SH-SY5Y (cell line): ENCODE results near the gene LIFR.

Source experiments
- GATA2 ChIP-seq: IDR thresholded peaks from 2 replicates; pipeline ENCODE4 v1.6.1; 2011; ENCODE audit warnings: mild to moderate bottlenecking, low read depth, low read length
- GATA3 ChIP-seq: IDR thresholded peaks from 2 replicates; pipeline ENCODE4 v1.6.1; 2011; ENCODE audit warnings: low read depth, mild to moderate bottlenecking, low read length, moderate library complexity

- TF ChIP-seq GATA2 (no peak), GATA3 (no peak)
Observed at GRCh38 chr5:38494175-38494574, 62.3 kb downstream of the LIFR start.
